ENCODE results near the gene OBSCN. TPM values are rescaled to one million over a fixed set of nuclear protein-coding genes. Genes with fewer than 3 reads are reported as not detected.
A peak's percentile ranks its signal among the peaks of the same experiment; 100 is the strongest.
"Not testable (repeated sequence)": the region's sequence is repeated elsewhere in the genome, so short reads cannot be mapped to it uniquely, and the experiment has no call there.

OBSCN gene
- total RNA-seq, 2 experiments from 2014 or later = 12.3 to 14.4 TPM

- Mint-ChIP-seq H3K4me1 (ENCODE audit: low read depth) (peaks cover 43% of the 10 kb centered on the region), H3K9me3 (ENCODE audit: insufficient read depth) (no peaks in the 10 kb centered on the region), H3K27me3 (ENCODE audit: low read depth) (no peaks in the 10 kb centered on the region), H3K36me3 (ENCODE audit: low read depth) (no peaks in the 10 kb centered on the region), H3K27ac (peak overlapping the region; percentile 94), H3K4me3 (peak overlapping the region; percentile 78)
- CTCF ChIA-PET = interaction anchor here (0.6 to 2.7 kb wide), 16 partner anchors 8 to 1909 kb away, joined by 3 to 9 read pairs (median 4); no protein-coding TSS in a partner anchor
- ATAC-seq (no peak), DNase-seq (no peak)
- POLR2A ChIA-PET = interaction anchor here (0.6 to 3.7 kb wide), 12 partner anchors 11 to 1482 kb away, joined by 3 to 36 read pairs (median 3); partner anchors contain the start of genes ARF1 and GUK1
Observed at GRCh38 chr1:228164561-228165371, 43.1 kb upstream of the OBSCN start.

DNA sequence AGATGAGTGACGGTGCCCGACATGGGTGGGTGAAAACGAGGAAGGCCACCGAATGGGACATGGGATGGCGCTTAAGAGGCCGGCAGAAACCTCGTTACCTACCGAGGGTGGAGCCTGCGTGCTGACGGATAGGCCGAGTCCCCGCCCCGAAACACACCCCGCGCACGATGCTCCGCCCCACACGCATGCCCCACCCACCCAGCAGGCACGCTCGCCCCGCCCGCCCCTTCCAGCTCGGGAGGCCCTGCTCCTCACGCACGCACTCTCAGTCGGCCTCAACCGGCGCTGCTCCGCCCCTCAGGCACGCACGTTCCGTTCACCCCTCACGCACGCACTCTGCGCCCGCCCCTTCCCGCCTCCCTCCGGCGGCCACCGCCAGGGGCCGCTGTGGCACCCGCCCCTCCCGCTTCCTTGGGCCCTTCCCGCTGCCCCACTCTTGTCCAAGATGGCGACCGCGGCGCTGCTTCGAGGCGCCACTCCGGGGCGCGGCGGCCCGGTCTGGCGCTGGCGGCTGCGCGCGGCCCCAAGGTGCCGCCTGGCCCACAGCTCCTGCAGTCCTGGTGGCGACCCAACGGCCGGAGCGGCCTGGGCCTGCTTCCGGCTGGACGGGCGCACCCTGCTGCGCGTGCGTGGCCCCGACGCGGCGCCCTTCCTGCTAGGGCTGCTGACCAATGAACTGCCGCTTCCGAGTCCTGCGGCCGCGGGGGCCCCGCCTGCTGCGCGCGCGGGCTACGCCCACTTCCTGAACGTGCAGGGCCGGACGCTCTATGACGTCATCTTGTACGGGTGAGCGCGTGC, 42.3 kb upstream of the OBSCN start, which contains the start of gene IBA57:
IBA57 (plus strand) TSS at position 433 of the 798 bp plus-strand sequence; CDS start at position 446, 13 bp downstream.
- DNase-seq (peak; percentile 100), ATAC-seq (peak; percentile 87)
- Mint-ChIP-seq H3K9me3 (ENCODE audit: insufficient read depth) (no peaks in the 10 kb centered on the region), H3K4me1 (ENCODE audit: low read depth) (peaks cover 43% of the 10 kb centered on the region), H3K27ac (peak within 1 kb of the TSS; percentile 94), H3K36me3 (ENCODE audit: low read depth) (no peaks in the 10 kb centered on the region), H3K4me3 (peak within 1 kb of the TSS; percentile 78), H3K27me3 (ENCODE audit: low read depth) (no peaks in the 10 kb centered on the region)
- CTCF ChIA-PET = interaction anchor here (0.6 to 3.4 kb wide), 32 partner anchors 9 to 1910 kb away, joined by 3 to 48 read pairs (median 4); partner anchors contain the start of gene GUK1
- POLR2A ChIA-PET = interaction anchor here (0.5 to 3.7 kb wide), 15 partner anchors 9 to 1483 kb away, joined by 3 to 36 read pairs (median 3); partner anchors contain the start of genes ARF1 and GUK1

GRCh38 chr1:228166170-228166936, 41.5 kb upstream of the OBSCN start:
- CTCF ChIA-PET = interaction anchor here (0.7 to 3.4 kb wide), 29 partner anchors 9 to 404 kb away, joined by 3 to 48 read pairs (median 4); partner anchors contain the start of gene GUK1
- H3K36me3 Mint-ChIP-seq (ENCODE audit: low read depth) = no peaks in the 10 kb centered on the region
- no peaks in the 10 kb centered on the region for H3K27me3 Mint-ChIP-seq (ENCODE audit: low read depth)
- peak overlapping the region; percentile 74 for H3K4me3 Mint-ChIP-seq
- POLR2A ChIA-PET = interaction anchor here (0.5 to 3.7 kb wide), 9 partner anchors 9 to 1478 kb away, joined by 3 to 36 read pairs (median 3); partner anchors contain the start of genes ARF1 and GUK1
- no peaks in the 10 kb centered on the region for H3K9me3 Mint-ChIP-seq (ENCODE audit: insufficient read depth)
- peak overlapping the region; percentile 92 for H3K27ac Mint-ChIP-seq
- H3K4me1 Mint-ChIP-seq (ENCODE audit: low read depth) = peaks cover 41% of the 10 kb centered on the region
- ATAC-seq (peak; percentile 78), DNase-seq (peak; percentile 69)

GRCh38 chr1:228168563-228169270, 39.1 kb upstream of the OBSCN start:
- CTCF ChIA-PET = interaction anchor here (1.0 to 3.4 kb wide), 6 partner anchors 12 to 169 kb away, joined by 3 to 48 read pairs (median 5); partner anchors contain the start of gene GUK1
- no peak overlapping the region for H3K4me3 Mint-ChIP-seq
- ATAC-seq = no peak
- no peak for DNase-seq
- peaks cover 30% of the 10 kb centered on the region for H3K4me1 Mint-ChIP-seq (ENCODE audit: low read depth)
- POLR2A ChIA-PET = interaction anchor here (0.6 to 1.4 kb wide), 2 partner anchors 31 to 113 kb away, joined by 3 to 4 read pairs; no protein-coding TSS in a partner anchor
- H3K36me3 Mint-ChIP-seq (ENCODE audit: low read depth) = no peaks in the 10 kb centered on the region
- no peaks in the 10 kb centered on the region for H3K27me3 Mint-ChIP-seq (ENCODE audit: low read depth)
- no peaks in the 10 kb centered on the region for H3K9me3 Mint-ChIP-seq (ENCODE audit: insufficient read depth)
- no peak overlapping the region for H3K27ac Mint-ChIP-seq

DNA sequence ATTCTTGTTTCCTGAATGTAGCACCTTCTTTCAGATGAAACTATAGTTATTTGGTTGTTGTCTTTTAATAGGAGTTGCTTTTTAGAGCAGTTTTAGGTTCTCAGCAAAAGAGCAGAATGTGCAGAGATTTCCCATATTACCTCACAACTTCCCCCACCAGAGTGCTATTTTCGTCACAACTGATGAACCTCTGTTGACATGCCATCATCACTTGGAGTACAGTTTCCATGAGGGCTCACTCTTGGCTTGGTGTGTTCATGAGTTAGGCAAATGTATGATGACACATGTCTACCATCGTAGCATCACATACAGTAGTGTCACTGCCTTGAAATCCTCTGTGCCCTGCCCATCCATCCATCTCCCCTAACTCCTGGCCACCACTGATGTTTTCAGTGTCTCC, 38.5 kb upstream of the OBSCN start:
- Mint-ChIP-seq H3K27me3 (ENCODE audit: low read depth) (no peaks in the 10 kb centered on the region), H3K4me1 (ENCODE audit: low read depth) (peaks cover 24% of the 10 kb centered on the region), H3K4me3 (no peak overlapping the region), H3K36me3 (ENCODE audit: low read depth) (no peaks in the 10 kb centered on the region), H3K27ac (no peak overlapping the region), H3K9me3 (ENCODE audit: insufficient read depth) (no peaks in the 10 kb centered on the region)
- ChIA-PET CTCF (no interaction called here), POLR2A (interaction anchor here (1.1 kb wide), 1 partner anchor 29 kb away, joined by 3 read pairs; no protein-coding TSS in a partner anchor)
- no peak for ATAC-seq
- DNase-seq = no peak

DNA sequence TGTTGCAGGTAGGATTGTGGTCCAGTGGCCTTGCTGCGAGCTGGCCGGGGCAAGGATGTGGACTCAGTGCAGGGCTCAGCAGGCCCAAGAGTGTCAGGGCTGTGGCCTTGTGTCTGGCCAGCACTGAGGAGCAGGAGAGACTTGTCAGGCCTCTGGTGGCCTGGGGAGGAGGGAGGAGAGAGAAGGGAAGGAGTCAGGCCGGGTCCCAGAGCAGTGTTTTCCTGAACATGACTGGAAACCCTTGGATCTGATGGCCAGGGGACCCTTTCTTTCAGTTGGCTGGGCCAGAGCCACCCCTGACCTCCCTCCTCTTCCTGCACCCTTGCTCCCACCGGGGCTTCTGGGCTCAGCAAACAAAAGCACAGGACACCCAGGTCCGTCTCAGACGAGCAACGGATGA, 37.2 kb upstream of the OBSCN start:
- Mint-ChIP-seq H3K9me3 (ENCODE audit: insufficient read depth) (no peaks in the 10 kb centered on the region), H3K27ac (peak overlapping the region; percentile 46), H3K27me3 (ENCODE audit: low read depth) (no peaks in the 10 kb centered on the region), H3K4me1 (ENCODE audit: low read depth) (peaks cover 16% of the 10 kb centered on the region), H3K36me3 (ENCODE audit: low read depth) (no peaks in the 10 kb centered on the region), H3K4me3 (no peak overlapping the region)
- no peak for ATAC-seq
- POLR2A ChIA-PET = no interaction called here
- CTCF ChIA-PET = no interaction called here
- no peak for DNase-seq

GRCh38 chr1:228171221-228171891, 36.5 kb upstream of the OBSCN start:
- H3K27ac Mint-ChIP-seq = no peak overlapping the region
- no peaks in the 10 kb centered on the region for H3K27me3 Mint-ChIP-seq (ENCODE audit: low read depth)
- CTCF ChIA-PET = no interaction called here
- H3K4me1 Mint-ChIP-seq (ENCODE audit: low read depth) = peaks cover 16% of the 10 kb centered on the region
- DNase-seq (no peak), ATAC-seq (no peak)
- no peaks in the 10 kb centered on the region for H3K36me3 Mint-ChIP-seq (ENCODE audit: low read depth)
- POLR2A ChIA-PET = interaction anchor here (1.1 to 1.4 kb wide), 2 partner anchors 15 to 63 kb away, joined by 3 read pairs; no protein-coding TSS in a partner anchor
- no peak overlapping the region for H3K4me3 Mint-ChIP-seq
- H3K9me3 Mint-ChIP-seq (ENCODE audit: insufficient read depth) = no peaks in the 10 kb centered on the region

DNA sequence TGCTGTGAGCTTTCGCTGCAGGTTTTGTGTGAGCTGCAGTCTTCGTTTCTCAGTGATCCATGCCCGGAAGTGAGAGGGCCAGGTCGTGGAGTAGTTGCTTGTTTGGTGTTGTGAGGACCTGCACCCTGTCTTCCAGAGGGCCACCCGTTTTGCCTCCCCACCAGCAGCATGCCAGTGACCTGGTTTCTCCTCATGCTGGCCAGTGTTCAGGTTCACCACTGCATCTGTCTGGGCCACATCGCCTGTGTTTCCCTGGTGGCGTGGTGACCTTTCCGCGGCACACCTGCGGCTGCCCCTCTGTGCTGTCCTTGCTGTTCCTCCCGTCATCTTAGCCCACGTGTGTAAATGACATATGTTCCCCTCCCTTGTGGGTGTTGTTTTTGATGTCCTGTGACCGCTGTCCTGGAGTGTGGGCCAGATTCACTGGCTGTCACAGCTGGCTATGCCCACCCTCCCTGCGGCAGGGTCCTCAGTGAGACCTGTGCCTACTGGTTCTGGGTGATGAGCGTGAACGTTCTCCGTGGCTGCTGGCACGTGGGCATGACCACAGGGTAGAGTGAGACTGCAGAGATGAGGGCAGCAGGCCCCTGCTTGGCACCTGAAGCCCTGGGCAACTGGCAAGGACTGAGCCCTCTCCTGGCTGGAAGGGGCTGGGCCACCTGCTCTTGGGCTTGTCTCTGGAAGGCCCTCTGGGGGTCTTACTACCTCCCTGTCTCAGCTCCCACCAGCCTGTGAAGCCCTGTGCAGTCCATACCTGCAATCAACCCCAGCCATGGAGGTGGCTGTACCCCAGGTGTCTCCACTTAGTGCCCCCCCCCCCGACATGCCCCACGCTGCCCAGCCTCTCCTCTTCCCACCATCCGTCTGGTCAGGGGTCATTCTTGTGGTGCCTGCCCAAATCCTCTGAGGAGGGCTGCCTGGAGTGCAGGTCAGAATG, 35.0 kb upstream of the OBSCN start:
- ChIA-PET CTCF (no interaction called here), POLR2A (interaction anchor here (0.9 kb wide), 1 partner anchor 50 kb away, joined by 3 read pairs; no protein-coding TSS in a partner anchor)
- H3K27me3 Mint-ChIP-seq (ENCODE audit: low read depth) = no peaks in the 10 kb centered on the region
- H3K27ac Mint-ChIP-seq = peak overlapping the region; percentile 57
- DNase-seq (no peak), ATAC-seq (no peak)
- H3K36me3 Mint-ChIP-seq (ENCODE audit: low read depth) = no peaks in the 10 kb centered on the region
- no peaks in the 10 kb centered on the region for H3K9me3 Mint-ChIP-seq (ENCODE audit: insufficient read depth)
- H3K4me1 Mint-ChIP-seq (ENCODE audit: low read depth) = peaks cover 5% of the 10 kb centered on the region
- no peak overlapping the region for H3K4me3 Mint-ChIP-seq

GRCh38 chr1:228173528-228174481, 34.0 kb upstream of the OBSCN start:
- H3K27me3 Mint-ChIP-seq (ENCODE audit: low read depth); H3K9me3 Mint-ChIP-seq (ENCODE audit: insufficient read depth); H3K27ac Mint-ChIP-seq; H3K36me3 Mint-ChIP-seq (ENCODE audit: low read depth); CTCF ChIA-PET; H3K4me3 Mint-ChIP-seq; H3K4me1 Mint-ChIP-seq (ENCODE audit: low read depth); DNase-seq: not testable (repeated sequence)
- peak; percentile 57 for ATAC-seq
- POLR2A ChIA-PET = interaction anchor here (0.6 kb wide), 1 partner anchor 314 kb away, joined by 3 read pairs; no protein-coding TSS in a partner anchor
